GM18498 (cell line): ENCODE measurements around the gene DLEC1.
"Not testable (repeated sequence)": the region's sequence is repeated elsewhere in the genome, so short reads cannot be mapped to it uniquely, and the experiment has no call there.

Source experiments
- ATAC-seq: cut with Tn5 transposase; IDR thresholded peaks from one replicate; pipeline ENCODE4 v1.9.1; 2021; ENCODE audit warnings: mild to moderate bottlenecking, moderate library complexity; ENCODE audit not compliant: unreplicated experiment

Gene DLEC1

GRCh38 chr3:38018296-38019266 lies 20.4 kb upstream of the DLEC1 start:
- no peak for ATAC-seq

GRCh38 chr3:38019658-38020341 lies 19.2 kb upstream of the DLEC1 start:
- no peak for ATAC-seq

- no peak for ATAC-seq
These were observed 18.7 kb upstream of the DLEC1 start for GRCh38 chr3:38020342-38020726.

DNA sequence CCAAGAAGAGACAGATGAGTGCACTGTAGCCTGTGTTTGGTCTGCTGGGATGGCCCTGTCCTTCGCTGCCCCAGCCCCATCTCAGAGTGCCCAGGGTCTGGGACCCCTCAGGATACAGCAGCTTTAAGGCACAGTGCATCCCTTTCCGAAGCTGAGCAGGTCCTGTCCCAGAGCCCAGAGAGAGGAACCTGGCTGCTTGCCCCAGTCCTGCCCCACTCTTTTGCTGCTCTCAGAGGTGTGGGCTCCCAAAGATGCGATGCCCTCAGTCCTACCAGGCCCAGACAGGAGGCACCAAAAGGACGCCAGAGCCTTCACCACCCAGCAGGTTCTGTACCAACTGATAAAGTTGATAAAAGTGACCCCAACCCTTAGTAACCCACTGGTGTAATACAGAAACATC lies 17.8 kb upstream of the DLEC1 start:
- no peak for ATAC-seq

DNA sequence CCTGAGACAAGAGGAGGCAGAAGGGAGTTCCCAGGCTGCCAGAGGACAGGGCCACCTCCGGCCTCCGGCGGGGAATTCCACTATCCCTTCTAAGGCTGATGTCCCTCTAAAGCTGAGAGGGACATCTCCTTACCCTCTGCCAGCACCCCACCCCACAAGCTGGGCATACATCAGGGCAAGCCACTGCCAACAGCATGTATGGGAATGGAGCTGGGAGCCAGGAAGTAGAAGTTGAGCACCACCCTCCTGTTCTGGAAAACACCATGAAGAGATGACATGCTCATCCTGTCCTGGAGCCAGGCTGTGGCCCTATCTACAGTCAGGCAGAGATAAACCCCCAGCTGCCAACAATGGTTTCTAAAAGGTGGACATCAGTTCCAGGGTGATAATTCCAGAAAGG lies 16.7 kb upstream of the DLEC1 start:
- no peak for ATAC-seq

- no peak for ATAC-seq
These were observed 15.9 kb upstream of the DLEC1 start for GRCh38 chr3:38022896-38023709.

DNA sequence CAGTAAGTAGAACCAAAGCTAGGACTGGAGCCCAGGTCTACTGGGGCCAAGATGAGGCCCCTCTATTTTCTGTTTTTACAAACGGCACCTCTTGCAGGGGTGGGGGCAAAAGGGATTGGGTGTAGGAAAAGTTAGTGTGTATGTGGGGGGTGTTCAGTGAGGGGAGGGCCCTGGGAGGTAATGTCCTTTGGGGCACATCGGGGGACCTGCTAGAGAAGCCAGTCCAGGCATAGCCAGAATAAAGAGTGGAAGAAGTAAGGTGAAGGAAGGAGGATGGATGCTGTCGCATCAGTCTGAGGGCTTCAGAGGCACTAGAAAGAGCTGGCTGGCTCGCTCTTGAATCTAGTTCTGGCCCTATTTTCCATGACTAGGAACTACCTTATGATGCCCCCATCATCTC lies 12.2 kb upstream of the DLEC1 start:
- no peak for ATAC-seq

DNA sequence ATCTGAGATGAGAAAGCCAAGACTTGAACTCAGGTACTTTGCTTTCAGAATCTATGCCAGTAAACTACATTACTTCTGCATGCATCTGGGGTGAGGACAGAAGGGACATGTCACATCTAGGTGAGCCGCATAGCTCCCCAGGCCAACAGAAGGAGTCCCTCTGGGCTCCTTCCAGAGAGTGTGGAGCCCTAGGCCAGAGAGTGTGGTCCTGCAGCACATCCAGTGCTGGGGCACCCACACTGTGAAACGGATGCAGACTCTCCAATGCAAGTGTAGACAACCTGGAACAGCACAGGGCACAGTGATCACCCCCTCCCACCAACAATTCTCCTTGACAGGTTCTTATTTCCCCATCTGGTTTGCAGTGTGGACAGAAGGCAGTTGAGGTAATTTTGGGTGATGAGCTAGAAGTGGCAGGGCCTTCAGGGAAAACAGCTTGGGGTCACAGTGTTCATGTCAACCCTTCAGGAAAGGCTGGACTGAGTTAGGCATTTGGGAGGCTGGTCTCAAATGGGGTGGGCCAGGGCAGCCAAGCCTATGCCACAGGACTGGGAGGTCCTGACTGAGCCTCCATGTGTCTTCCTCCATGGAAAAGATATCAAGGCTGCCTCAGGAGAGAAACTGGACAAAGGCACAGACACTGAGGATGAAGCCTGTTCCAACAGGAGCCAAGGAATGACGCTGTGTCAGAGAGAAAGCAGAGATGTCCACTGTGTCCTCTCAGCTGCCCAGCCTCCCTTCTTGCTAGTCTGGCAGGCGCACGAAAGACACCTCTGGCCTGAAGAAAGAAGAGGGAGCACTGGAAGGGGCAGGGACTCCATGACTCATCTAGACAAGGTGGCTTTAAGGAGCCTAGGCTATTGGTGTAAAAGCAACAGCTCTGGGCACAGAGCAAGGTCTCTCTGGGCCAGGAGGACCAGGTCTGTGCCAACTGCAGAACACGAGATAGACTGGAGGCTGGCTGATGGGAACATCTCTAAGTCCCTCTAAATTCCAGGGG lies 11.2 kb upstream of the DLEC1 start:
- no peak for ATAC-seq

DNA sequence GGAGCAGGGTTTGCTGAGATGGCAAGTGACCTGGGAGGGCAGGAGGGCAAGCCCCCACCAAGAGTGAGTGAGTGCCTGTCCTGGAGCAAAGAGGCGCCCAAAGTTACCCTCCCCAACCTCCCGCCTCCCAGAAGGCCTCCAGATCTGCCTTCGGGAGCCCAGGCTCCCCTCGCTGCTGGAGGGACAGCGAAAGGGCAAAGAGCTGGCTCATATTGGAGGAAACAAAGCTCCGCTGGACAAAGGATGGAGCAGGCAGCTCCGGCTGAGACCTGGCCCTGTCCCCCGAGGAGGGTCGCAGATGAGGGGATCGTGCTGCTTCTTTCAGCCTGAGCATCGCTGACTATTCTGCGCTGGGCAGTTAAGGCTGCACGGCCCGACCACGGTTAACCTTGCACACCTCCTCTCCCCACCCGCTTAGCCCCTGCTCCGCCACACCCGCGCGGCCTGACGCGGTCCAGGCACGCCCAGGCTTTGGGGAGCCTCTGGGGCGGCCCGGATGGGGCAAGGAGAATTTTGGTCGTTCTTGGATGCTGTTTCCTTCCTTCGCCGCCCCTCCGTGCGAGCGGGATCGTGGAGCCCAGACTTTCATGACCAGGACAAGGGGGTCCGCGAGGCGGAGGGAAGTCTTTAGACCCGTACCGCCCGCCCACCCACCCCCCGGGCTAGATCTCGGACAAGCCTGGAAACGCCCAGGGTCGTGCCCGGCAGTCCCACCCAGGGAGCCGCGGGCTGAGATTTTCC lies 10.2 kb upstream of the DLEC1 start:
- no peak for ATAC-seq

- no peak for ATAC-seq
These were observed 9.4 kb upstream of the DLEC1 start, which contains the start of gene PLCD1 for GRCh38 chr3:38029400-38030125. Gene PLCD1 (minus strand): TSS chr3:38029642. CDS start chr3:38029539, 103 bp downstream.

- no peak for ATAC-seq
These were observed 8.6 kb upstream of the DLEC1 start for GRCh38 chr3:38030126-38031021.

DNA sequence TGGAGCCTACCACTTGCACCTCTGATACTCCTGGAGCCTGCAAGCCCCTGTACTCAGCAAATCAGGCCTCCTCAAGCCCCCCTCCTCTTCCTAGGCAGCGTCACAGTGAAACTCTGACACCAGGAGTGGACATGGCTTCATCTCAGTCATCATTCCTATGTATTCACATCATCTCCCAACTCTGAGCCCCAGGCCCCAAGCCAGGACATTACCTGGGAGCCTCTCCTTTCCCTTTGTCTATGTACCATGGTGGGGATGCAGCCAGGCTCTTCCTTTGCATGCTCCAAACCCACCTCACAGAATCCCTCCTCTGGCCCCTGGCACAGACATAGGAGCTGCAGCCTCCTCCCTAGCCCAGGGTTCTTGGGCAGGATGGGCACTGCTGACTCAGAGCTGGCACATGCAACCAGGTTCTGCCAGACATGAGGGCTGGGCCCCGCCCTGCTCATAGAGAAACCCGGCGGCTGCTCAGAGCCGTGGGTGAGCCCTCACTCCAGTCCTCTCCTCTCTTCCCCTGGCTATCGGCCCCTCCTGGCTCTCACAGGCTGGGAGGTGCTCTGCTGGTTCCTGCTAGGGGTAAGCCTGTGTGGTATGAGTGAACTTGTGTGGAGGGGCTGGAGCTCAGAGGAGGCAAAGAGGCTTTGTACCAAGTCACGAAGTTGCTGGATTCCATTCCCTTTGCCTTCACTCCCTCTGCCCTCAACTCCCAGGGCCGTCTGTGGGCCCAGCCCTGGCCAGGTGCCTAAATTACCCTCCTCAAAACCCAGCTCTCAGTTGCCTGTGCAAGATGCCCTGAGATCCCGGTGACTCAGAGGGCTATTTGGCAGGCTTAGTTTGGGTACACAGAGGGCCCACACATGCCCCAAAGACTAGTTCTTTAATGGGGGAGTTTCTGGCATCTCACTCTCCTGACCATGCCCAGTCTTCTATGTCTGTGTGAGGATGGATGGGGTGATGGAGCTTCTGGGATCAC lies 7.7 kb upstream of the DLEC1 start:
- ATAC-seq = no peak

DNA sequence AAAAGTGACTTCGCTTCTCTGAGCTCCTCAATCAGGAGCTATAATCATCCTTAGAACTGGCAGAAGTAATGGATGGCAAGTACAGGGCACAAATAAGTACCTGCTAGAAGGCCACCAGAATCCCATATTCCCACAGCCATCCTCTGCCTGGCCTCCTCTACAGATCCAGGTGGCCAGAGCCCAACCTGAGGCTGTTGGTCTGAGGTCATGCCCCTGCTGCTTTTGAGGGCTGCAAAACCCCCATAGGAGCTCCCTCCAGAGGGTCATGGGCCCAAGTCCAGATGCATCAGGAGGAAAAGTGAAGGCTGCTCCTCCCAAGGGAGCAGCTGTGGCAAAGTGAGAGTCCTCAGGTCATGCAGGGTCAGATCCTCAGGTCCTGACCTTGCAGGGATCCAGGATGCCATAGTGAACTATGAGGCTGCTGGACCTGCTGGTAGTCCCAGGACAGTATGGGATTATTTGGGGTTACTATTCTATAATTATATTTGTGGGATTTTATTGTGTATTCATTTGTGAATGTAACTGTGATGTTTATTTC lies 6.6 kb upstream of the DLEC1 start:
- no peak for ATAC-seq

DNA sequence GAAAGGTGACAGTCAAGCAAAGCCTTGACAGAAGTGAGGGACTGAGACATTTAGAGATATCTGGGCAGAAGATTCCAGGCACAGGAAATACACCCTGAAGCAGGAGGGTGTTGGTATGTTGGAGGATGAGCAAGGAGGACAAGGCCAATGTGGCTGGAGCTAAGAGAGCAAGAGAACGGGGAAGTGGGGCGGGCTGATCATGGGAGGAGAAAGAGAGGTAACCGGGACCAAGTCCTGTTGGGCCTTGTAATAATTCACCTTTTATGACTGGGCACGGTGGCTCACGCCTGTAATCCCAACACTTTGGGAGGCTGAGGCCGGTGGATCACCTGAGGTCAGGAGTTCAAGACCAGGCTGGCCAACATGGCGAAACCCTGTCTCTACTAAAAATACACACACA lies 5.4 kb upstream of the DLEC1 start:
- ATAC-seq = not testable (repeated sequence)

GRCh38 chr3:38034335-38034734 lies 4.7 kb upstream of the DLEC1 start:
- not testable (repeated sequence) for ATAC-seq

DNA sequence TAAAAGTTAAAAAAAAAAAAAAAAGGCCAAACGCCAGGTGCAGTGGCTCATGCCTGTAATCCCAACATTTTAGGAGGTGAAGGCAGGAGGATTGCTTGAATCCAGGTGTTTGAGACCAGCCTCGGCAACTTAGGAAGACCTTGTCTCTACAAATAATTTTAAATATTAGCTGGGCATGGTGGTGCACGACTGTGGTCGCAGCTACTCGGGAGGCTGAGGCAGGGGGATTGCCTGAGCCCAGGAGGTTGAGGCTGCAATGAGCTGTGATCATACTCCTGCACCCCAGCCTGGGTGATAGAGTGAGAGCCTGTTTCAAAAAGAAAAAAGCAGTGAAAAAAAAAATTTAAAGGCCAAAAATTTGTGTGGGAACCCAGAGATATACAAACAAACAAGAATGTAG lies 2.7 kb upstream of the DLEC1 start:
- ATAC-seq = no peak
